DOHH2 (cell line): ENCODE data around the gene LRRC38.

ENCODE experiments used
- H3F3A ChIP-seq: fragments of 200-600 bp; sonication (generic), shearing (Covaris generic); 2 replicates; pipeline ENCODE4 v1.6.0; 2016; ENCODE audit warnings: antibody characterized with exemption, mild to moderate bottlenecking; ENCODE audit not compliant: control insufficient read depth, insufficient read depth
- H3K27ac ChIP-seq: fragments of 200-600 bp; sonication (generic); 2 replicates; pipeline ENCODE4 v1.5.1; 2014; ENCODE audit warnings: low read depth, mild to moderate bottlenecking, low read length, moderate library complexity
- H3K27me3 ChIP-seq: fragments of 200-600 bp; sonication (generic); 2 replicates; pipeline ENCODE4 v1.6.1; 2014; ENCODE audit warnings: mild to moderate bottlenecking, low read length, mixed read lengths; ENCODE audit not compliant: control insufficient read depth
- H3K36me3 ChIP-seq: fragments of 200-600 bp; sonication (generic); 2 replicates; pipeline ENCODE4 v1.6.1; 2014; ENCODE audit warnings: mild to moderate bottlenecking, low read length, moderate library complexity, mixed read lengths; ENCODE audit not compliant: control insufficient read depth
- H3K4me1 ChIP-seq: fragments of 200-600 bp; sonication (generic); 2 replicates; pipeline ENCODE4 v1.6.1; 2014; ENCODE audit warnings: mild to moderate bottlenecking, low read length, mixed read lengths; ENCODE audit not compliant: control insufficient read depth
- H3K4me2 ChIP-seq: fragments of 200-600 bp; sonication (generic); 2 replicates; pipeline ENCODE4 v1.6.0; 2014; ENCODE audit warnings: mild to moderate bottlenecking, low read length, moderate library complexity
- H3K4me3 ChIP-seq: fragments of 200-600 bp; sonication (generic); 2 replicates; pipeline ENCODE4 v1.5.1; 2014; ENCODE audit warnings: mild to moderate bottlenecking, low read length, mixed read lengths
- H3K79me2 ChIP-seq: fragments of 200-600 bp; sonication (generic); 2 replicates; pipeline ENCODE4 v1.6.1; 2014; ENCODE audit warnings: mild to moderate bottlenecking, low read length, mixed read lengths; ENCODE audit not compliant: control insufficient read depth
- H3K9me2 ChIP-seq: fragments of 200-600 bp; sonication (generic); replicated peaks from 2 replicates; pipeline ENCODE4 v1.6.1; 2014; ENCODE audit warnings: mild to moderate bottlenecking, low read length, mixed read lengths; ENCODE audit not compliant: control insufficient read depth
- H3K9me3 ChIP-seq: fragments of 200-600 bp; sonication (generic); 2 replicates; pipeline ENCODE4 v1.6.1; 2014; ENCODE audit warnings: antibody characterized with exemption, low read length, mixed read lengths; ENCODE audit not compliant: control insufficient read depth, insufficient read depth
- H4K20me1 ChIP-seq: fragments of 200-600 bp; sonication (generic); 2 replicates; pipeline ENCODE4 v1.6.0; 2014; ENCODE audit warnings: low read depth, mild to moderate bottlenecking, antibody characterized with exemption, low read length, moderate library complexity; ENCODE audit not compliant: control insufficient read depth, insufficient read depth
- EZH2phosphoT487 ChIP-seq: fragments of 200-600 bp; sonication (generic); IDR thresholded peaks from 2 replicates; pipeline ENCODE4 v1.6.1; 2017; ENCODE audit warnings: borderline replicate concordance, mild to moderate bottlenecking, antibody characterized with exemption, low read length, moderate library complexity, mixed read lengths
- TF ChIP-seq, protein P1 (sequence below): fragments of 200-600 bp; sonication (generic); IDR thresholded peaks from one replicate; pipeline ENCODE4 v1.5.1; 2014; ENCODE audit warnings: antibody characterized with exemption, mild to moderate bottlenecking, low read depth, low read length; ENCODE audit not compliant: poor library complexity, severe bottlenecking

LRRC38 gene

DNA sequence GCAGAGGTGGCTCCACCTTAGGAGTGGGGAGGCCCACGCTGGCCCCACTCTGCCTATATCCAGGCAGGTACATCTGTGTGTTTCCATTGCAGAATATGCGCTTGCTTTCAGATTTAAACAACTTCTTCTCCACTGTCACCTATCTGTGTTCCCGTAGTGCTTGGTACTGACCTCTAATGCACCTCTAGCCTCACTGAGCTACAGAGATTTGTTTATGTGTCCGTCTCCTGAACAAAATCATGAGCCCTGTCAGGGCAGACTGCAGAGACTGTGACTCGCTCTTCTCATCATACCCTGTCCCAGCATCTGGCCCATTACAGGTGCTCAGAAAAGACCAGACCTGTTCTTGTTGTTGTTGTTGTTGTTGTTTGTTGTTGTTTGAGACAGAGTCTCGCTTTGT lies 14.5 kb upstream of the LRRC38 start:
- Histone ChIP-seq H3K79me2 (no peaks in the 10 kb centered on the region), H3K9me2 (no peaks in the 10 kb centered on the region), H3K27ac (no peak overlapping the region), H3K9me3 (no peaks in the 10 kb centered on the region), H3K4me2 (no peak overlapping the region), H3K4me3 (no peak overlapping the region), H3K36me3 (no peaks in the 10 kb centered on the region), H3K27me3 (peaks cover 3% of the 10 kb centered on the region; the same call in 1 of the 2 replicates), H4K20me1 (no peaks in the 10 kb centered on the region), H3K4me1 (no peaks in the 10 kb centered on the region), H3F3A (no peaks in the 10 kb centered on the region)
- TF ChIP-seq, protein P1, sequence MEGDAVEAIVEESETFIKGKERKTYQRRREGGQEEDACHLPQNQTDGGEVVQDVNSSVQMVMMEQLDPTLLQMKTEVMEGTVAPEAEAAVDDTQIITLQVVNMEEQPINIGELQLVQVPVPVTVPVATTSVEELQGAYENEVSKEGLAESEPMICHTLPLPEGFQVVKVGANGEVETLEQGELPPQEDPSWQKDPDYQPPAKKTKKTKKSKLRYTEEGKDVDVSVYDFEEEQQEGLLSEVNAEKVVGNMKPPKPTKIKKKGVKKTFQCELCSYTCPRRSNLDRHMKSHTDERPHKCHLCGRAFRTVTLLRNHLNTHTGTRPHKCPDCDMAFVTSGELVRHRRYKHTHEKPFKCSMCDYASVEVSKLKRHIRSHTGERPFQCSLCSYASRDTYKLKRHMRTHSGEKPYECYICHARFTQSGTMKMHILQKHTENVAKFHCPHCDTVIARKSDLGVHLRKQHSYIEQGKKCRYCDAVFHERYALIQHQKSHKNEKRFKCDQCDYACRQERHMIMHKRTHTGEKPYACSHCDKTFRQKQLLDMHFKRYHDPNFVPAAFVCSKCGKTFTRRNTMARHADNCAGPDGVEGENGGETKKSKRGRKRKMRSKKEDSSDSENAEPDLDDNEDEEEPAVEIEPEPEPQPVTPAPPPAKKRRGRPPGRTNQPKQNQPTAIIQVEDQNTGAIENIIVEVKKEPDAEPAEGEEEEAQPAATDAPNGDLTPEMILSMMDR, result no peak
- no peak for TF ChIP-seq EZH2phosphoT487

DNA sequence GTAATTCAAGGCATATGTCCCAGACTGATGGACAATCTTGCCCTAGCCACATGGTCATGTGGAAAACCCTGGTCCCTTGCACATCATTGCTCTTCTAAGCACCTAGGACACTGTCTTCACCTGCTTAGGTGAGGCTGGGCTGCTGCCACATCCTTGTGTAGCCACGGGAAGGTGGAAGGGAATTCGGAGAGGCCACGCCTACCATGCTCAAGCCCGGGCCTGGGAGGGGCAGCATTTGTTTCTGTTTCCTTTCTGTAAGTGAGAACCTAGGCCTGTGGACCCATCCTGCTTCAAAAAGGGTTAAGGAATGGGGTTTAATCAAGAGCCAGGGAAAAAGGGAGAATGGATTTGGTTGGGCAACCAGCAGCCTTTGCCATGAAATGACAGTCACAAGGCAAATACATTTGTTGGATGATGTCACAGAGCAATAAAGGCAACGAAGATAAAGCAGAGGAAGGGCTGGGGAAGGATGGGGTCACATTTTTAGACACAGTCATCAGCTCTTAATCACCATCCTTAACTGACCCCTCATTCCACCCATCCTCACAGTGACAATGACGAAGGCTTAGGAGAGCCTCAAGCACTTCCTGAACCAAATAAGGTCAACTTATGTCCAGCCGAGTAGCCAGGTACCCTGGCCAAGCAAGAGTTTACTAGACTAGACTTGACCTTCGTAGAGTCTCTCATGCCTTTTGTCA lies 10.1 kb upstream of the LRRC38 start:
- Histone ChIP-seq H3K9me3 (peaks cover 2% of the 10 kb centered on the region; the same call in 1 of the 2 replicates), H3K79me2 (no peaks in the 10 kb centered on the region), H3K4me3 (no peak overlapping the region), H3F3A (no peaks in the 10 kb centered on the region), H3K36me3 (no peaks in the 10 kb centered on the region), H3K4me1 (no peaks in the 10 kb centered on the region), H3K27me3 (0 out of 2 replicates have a peak, but pooled peaks cover 3% of the 10 kb centered on the region), H3K27ac (no peak overlapping the region), H4K20me1 (no peaks in the 10 kb centered on the region), H3K9me2 (no peaks in the 10 kb centered on the region), H3K4me2 (no peak overlapping the region)
- TF ChIP-seq, protein P1, result no peak

DNA sequence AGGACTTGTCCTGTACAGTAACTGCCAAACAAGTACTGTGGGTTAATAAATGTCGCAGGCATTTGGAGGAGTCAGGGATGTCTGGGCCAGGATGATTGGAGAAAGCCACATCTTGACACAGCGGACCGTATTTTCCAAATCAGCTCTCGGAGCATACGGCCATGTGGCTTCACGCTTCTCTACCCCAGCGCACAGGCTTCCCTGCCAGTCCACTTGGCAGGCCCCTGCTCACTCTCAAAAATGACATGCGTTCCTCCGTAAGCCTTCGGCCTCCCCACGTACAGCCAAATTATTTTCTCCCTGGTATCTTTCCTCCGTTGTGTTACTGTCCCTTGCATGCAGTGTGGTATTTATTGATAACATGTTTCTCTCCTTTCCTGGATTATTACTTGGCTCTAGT lies 7.2 kb upstream of the LRRC38 start:
- Histone ChIP-seq H3K79me2 (no peaks in the 10 kb centered on the region), H3K9me2 (no peaks in the 10 kb centered on the region), H3K9me3 (peaks cover 3% of the 10 kb centered on the region; the same call in 1 of the 2 replicates), H3K4me3 (no peak overlapping the region), H3F3A (no peaks in the 10 kb centered on the region), H4K20me1 (no peaks in the 10 kb centered on the region), H3K4me2 (no peak overlapping the region), H3K27ac (no peak overlapping the region), H3K36me3 (no peaks in the 10 kb centered on the region), H3K4me1 (no peaks in the 10 kb centered on the region), H3K27me3 (peaks cover 10% of the 10 kb centered on the region; the same call in 1 of the 2 replicates)
- no peak for TF ChIP-seq EZH2phosphoT487
- TF ChIP-seq, protein P1, result no peak
